IMR-90 (cell line): Measurements from ENCODE around the gene ZBTB48. TPM values are rescaled to one million over a fixed set of nuclear protein-coding genes. Genes with fewer than 3 reads are reported as not detected.

Experiments used
- ATAC-seq: fragments of 200-7000 bp; cut with Tn5 transposase; 2 replicates; pipeline ENCODE4 v1.9.1; 2020; ENCODE audit warnings: low read depth, mild to moderate bottlenecking, moderate library complexity
- BruUV-seq: library from RNA; stranded (reverse); fragments of 400-500 nt; replicated peaks from 2 replicates; lab custom pipeline; 2021; lab: Mats Ljungman, UMichigan
- CTCF ChIA-PET: fragments of 300-600 bp; formaldehyde crosslinking; extraction: SDS; loops from one replicate; lab custom pipeline; 2021; ENCODE audit warnings: antibody characterized with exemption; lab: Yijun Ruan, JAX
- POLR2A ChIA-PET: fragments of 300-600 bp; sonication (Branson Sonifier 250); formaldehyde crosslinking; loops from one replicate; lab custom pipeline; 2022; ENCODE audit warnings: antibody characterized with exemption; ENCODE audit not compliant: unreplicated experiment; lab: Charles Lee
- DNase-seq: peaks from one replicate; pipeline ENCODE4 v3.0.0; 2013
- H2AFZ ChIP-seq: replicated peaks from 2 replicates; pipeline ENCODE3; 2013; ENCODE audit warnings: low read length, mild to moderate bottlenecking; ENCODE audit not compliant: poor library complexity
- H2AK5ac ChIP-seq: 2 replicates; pipeline ENCODE4 v1.6.1; 2013; ENCODE audit warnings: low read depth, low read length, inconsistent platforms
- H2AK9ac ChIP-seq: replicated peaks from 2 replicates; pipeline ENCODE3; 2013; ENCODE audit warnings: mild to moderate bottlenecking, low read depth, low read length, moderate library complexity; ENCODE audit not compliant: poor library complexity
- H2BK120ac ChIP-seq: 2 replicates; pipeline ENCODE4 v1.6.1; 2013; ENCODE audit warnings: low read depth, low read length, inconsistent platforms
- H2BK15ac ChIP-seq: 3 replicates; pipeline ENCODE4 v1.6.1; 2013; ENCODE audit warnings: low read depth, low read length, inconsistent platforms
- H2BK20ac ChIP-seq: 2 replicates; pipeline ENCODE4 v1.6.1; 2013; ENCODE audit warnings: low read depth, mild to moderate bottlenecking, inconsistent platforms, low read length, moderate library complexity
- H2BK5ac ChIP-seq: 2 replicates; pipeline ENCODE4 v1.6.1; 2013; ENCODE audit warnings: mild to moderate bottlenecking, low read depth, low read length, inconsistent platforms; ENCODE audit not compliant: poor library complexity, severe bottlenecking
- H3K14ac ChIP-seq: replicated peaks from 2 replicates; pipeline ENCODE4 v1.6.1; 2013; ENCODE audit warnings: low read depth, low read length, inconsistent platforms
- H3K18ac ChIP-seq: 2 replicates; pipeline ENCODE4 v1.6.1; 2013; ENCODE audit warnings: low read depth, low read length, control low read depth
- H3K23ac ChIP-seq: 2 replicates; pipeline ENCODE4 v1.6.1; 2013; ENCODE audit warnings: low read depth, low read length, inconsistent platforms
- H3K27ac ChIP-seq: 2 replicates; pipeline ENCODE4 v1.5.1; 2013; ENCODE audit warnings: mild to moderate bottlenecking, control low read depth, low read length; ENCODE audit not compliant: insufficient read depth
- H3K27me3 ChIP-seq: 2 replicates; pipeline ENCODE4 v1.6.1; 2013; ENCODE audit warnings: low read length; ENCODE audit not compliant: control insufficient read depth, insufficient read depth
- H3K36me3 ChIP-seq: 2 replicates; pipeline ENCODE4 v1.6.1; 2013; ENCODE audit warnings: low read length, mixed read lengths; ENCODE audit not compliant: control insufficient read depth, insufficient read depth
- H3K4ac ChIP-seq: 2 replicates; pipeline ENCODE4 v1.6.1; 2013; ENCODE audit warnings: low read depth, low read length, inconsistent platforms
- H3K4me1 ChIP-seq: 2 replicates; pipeline ENCODE4 v1.6.1; 2013; ENCODE audit warnings: low read length, mixed read lengths; ENCODE audit not compliant: control insufficient read depth, insufficient read depth
- H3K4me2 ChIP-seq: 2 replicates; pipeline ENCODE4 v1.6.1; 2013; ENCODE audit warnings: low read depth, mild to moderate bottlenecking, control low read depth, low read length, moderate library complexity
- H3K4me3 ChIP-seq: 2 replicates; pipeline ENCODE4 v1.5.1; 2013; ENCODE audit warnings: low read depth, mild to moderate bottlenecking, control low read depth, low read length, moderate library complexity; ENCODE audit not compliant: insufficient read depth
- H3K56ac ChIP-seq: 2 replicates; pipeline ENCODE4 v1.6.1; 2013; ENCODE audit warnings: low read length, inconsistent platforms; ENCODE audit not compliant: insufficient read depth; ENCODE audit errors: extremely low read depth
- H3K79me1 ChIP-seq, 2 experiments: 2 replicates each; pipeline ENCODE4 v1.6.1; 2013; ENCODE audit warnings: low read length in 2 of 2, inconsistent platforms in 1 of 2, low read depth in 1 of 2
- H3K9ac ChIP-seq: 2 replicates; pipeline ENCODE4 v1.6.1; 2013; ENCODE audit warnings: low read depth, low read length, control low read depth
- H3K9me1 ChIP-seq: 2 replicates; pipeline ENCODE4 v1.6.1; 2013; ENCODE audit warnings: low read length, inconsistent platforms; ENCODE audit not compliant: insufficient read depth
- H3K9me3 ChIP-seq: 2 replicates; pipeline ENCODE4 v1.6.1; 2013; ENCODE audit warnings: low read length; ENCODE audit not compliant: control insufficient read depth, insufficient read depth
- H4K20me1 ChIP-seq: 2 replicates; pipeline ENCODE4 v1.6.1; 2013; ENCODE audit warnings: low read length, inconsistent platforms; ENCODE audit not compliant: insufficient read depth
- H4K5ac ChIP-seq: 2 replicates; pipeline ENCODE4 v1.6.1; 2013; ENCODE audit warnings: mild to moderate bottlenecking, low read depth, low read length, control low read depth
- H4K8ac ChIP-seq, 2 experiments: 2 replicates each; pipeline ENCODE4 v1.6.1; 2013; ENCODE audit warnings: low read depth in 2 of 2, low read length in 2 of 2, control low read depth in 1 of 2, inconsistent platforms in 1 of 2
- H4K91ac ChIP-seq: 2 replicates; pipeline ENCODE4 v1.6.1; 2013; ENCODE audit warnings: low read depth, low read length, inconsistent platforms; ENCODE audit not compliant: insufficient read depth
- BHLHE40 ChIP-seq: fragments of 150-350 bp; IDR thresholded peaks from 2 replicates; pipeline ENCODE4 v1.6.1; 2016; ENCODE audit warnings: mild to moderate bottlenecking, low read depth, low read length
- CEBPB ChIP-seq: IDR thresholded peaks from 2 replicates; pipeline ENCODE4 v1.6.1; 2012; ENCODE audit warnings: low read depth, low read length, improper control_type of control experiment
- CHD1 ChIP-seq: IDR thresholded peaks from 2 replicates; pipeline ENCODE4 v1.6.1; 2012; ENCODE audit warnings: low read depth, low read length, improper control_type of control experiment
- FOS ChIP-seq: fragments of 150-350 bp; IDR thresholded peaks from 2 replicates; pipeline ENCODE4 v1.6.1; 2016; ENCODE audit warnings: low read depth, low read length
- MAFK ChIP-seq: IDR thresholded peaks from 2 replicates; pipeline ENCODE4 v1.6.1; 2012; ENCODE audit warnings: low read depth, low read length, improper control_type of control experiment
- MAZ ChIP-seq: IDR thresholded peaks from 2 replicates; pipeline ENCODE4 v1.6.1; 2012; ENCODE audit warnings: low read depth, mild to moderate bottlenecking, low read length, improper control_type of control experiment, moderate library complexity, borderline replicate concordance
- MXI1 ChIP-seq: IDR thresholded peaks from 2 replicates; pipeline ENCODE4 v1.6.1; 2012; ENCODE audit warnings: low read depth, mild to moderate bottlenecking, low read length, moderate library complexity, borderline replicate concordance
- NFE2L2 ChIP-seq: fragments of 150-350 bp; IDR thresholded peaks from 2 replicates; pipeline ENCODE4 v1.6.1; 2016; ENCODE audit warnings: low read depth, mild to moderate bottlenecking, low read length
- POLR2A ChIP-seq: IDR thresholded peaks from 2 replicates; pipeline ENCODE4 v1.6.1; 2012; ENCODE audit warnings: mild to moderate bottlenecking, low read depth, low read length
- RAD21 ChIP-seq: IDR thresholded peaks from 2 replicates; pipeline ENCODE4 v1.6.1; 2012; ENCODE audit warnings: low read length, improper control_type of control experiment
- RCOR1 ChIP-seq: IDR thresholded peaks from 2 replicates; pipeline ENCODE4 v1.6.1; 2012; ENCODE audit warnings: mild to moderate bottlenecking, low read length, improper control_type of control experiment; ENCODE audit not compliant: insufficient replicate concordance
- RFX5 ChIP-seq: IDR thresholded peaks from 2 replicates; pipeline ENCODE4 v1.8.0; 2012; ENCODE audit warnings: low read depth, mild to moderate bottlenecking, low read length, moderate library complexity
- SMC3 ChIP-seq: fragments of 150-350 bp; IDR thresholded peaks from 2 replicates; pipeline ENCODE4 v1.6.1; 2016; ENCODE audit warnings: low read depth, mild to moderate bottlenecking, antibody characterized with exemption, low read length, moderate library complexity
- WGBS, 2 experiments: methylation state at CpG; one replicate each; pipeline versions ENCODE4 v1.1.5 to v1.1.7; 2013; ENCODE audit warnings: missing lambda C conversion rate in 2 of 2; ENCODE audit not compliant: insufficient read length in 1 of 2; ENCODE audit errors: extremely low coverage in 2 of 2; 5-methylcytosine and 5-hydroxymethylcytosine counted together
- dilution Hi-C: fragments of 300-500 bp; cut with HindIII; formaldehyde crosslinking; loops from one replicate; pipeline ENCODE4 v1.14.3; 2018; ENCODE audit warnings: low sequenced_read_pairs; ENCODE audit not compliant: unreplicated experiment
- in situ Hi-C: fragments of 300-500 bp; cut with MboI; formaldehyde crosslinking; loops from 3 replicates; pipeline ENCODE4 v1.14.3; 2019; ENCODE audit warnings: low sequenced_read_pairs, inconsistent platforms, mixed read lengths
- intact Hi-C: fragments of 100-400 bp; cut with micrococcal nuclease; formaldehyde crosslinking; loops from 2 replicates; pipeline ENCODE4 v1.10.0; 2022
- polyA plus RNA-seq, 3 experiments: library from polyadenylated mRNA; depleted of rRNA; stranded (reverse); fragments of >200 nt; gene quantifications; 2 replicates each; pipeline ENCODE4 v1.2.3, GENCODE V29; 2012; ENCODE audit warnings: low replicate concordance in 1 of 3
- total RNA-seq: library from RNA; depleted of rRNA; stranded (reverse); fragments of >200 nt; gene quantifications from 2 replicates; pipeline ENCODE4 v1.2.3, GENCODE V29; 2012
- TF ChIP-seq, protein P1 (sequence below): fragments of 150-350 bp; IDR thresholded peaks from 2 replicates; pipeline ENCODE4 v1.6.1; 2017; ENCODE audit warnings: mild to moderate bottlenecking, antibody characterized with exemption, low read length, low read depth
- TF ChIP-seq, protein P2 (sequence below): conservative IDR thresholded peaks from 2 replicates; pipeline ENCODE4 v1.5.1; 2012; ENCODE audit warnings: mild to moderate bottlenecking, low read depth, low read length, improper control_type of control experiment
- TF ChIP-seq, protein P3 (sequence below): fragments of 150-350 bp; IDR thresholded peaks from 2 replicates; pipeline ENCODE4 v1.6.1; 2016; ENCODE audit warnings: low read depth, mild to moderate bottlenecking, low read length, moderate library complexity, borderline replicate concordance

ZBTB48 gene
- total and polyA plus RNA-seq, 2 of the 4 experiments (the other 2 are of a cell fraction) = 9.3 to 17.5 TPM

DNA sequence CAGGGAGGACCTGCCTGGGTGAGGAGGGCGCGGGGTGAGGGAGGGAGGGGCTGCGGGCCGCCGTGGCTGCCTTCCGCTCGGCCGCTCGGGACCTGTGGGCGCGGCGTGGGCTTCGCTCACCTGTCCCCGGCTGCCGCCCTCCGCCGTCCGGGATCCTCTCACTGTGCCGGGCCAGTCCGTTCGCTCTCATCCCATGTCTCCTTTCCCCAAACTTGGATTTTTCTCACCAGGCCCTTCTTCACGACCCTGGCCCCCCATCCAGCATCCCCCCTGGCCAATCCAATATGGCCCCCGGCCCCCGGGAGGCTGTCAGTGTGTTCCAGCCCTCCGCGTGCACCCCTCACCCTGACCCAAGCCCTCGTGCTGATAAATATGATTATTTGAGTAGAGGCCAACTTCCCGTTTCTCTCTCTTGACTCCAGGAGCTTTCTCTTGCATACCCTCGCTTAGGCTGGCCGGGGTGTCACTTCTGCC, 362 bp downstream of the ZBTB48 start:
- Histone ChIP-seq H3K14ac (0 out of 2 replicates have a peak overlapping the region, but pooled peaks have one; percentile 59), H3K56ac (no peak overlapping the region), H3K4ac (peak overlapping the region; percentile 44; the same call in 1 of the 2 replicates), H3K36me3 (0 out of 2 replicates have a peak, but pooled peaks cover 3% of the 10 kb centered on the region), H3K23ac (peak overlapping the region; percentile 75; the same call in 1 of the 2 replicates), H2BK5ac (peak overlapping the region; percentile 64), H4K20me1 (peaks cover 10% of the 10 kb centered on the region), H4K8ac (peak overlapping the region in 1 of 2 experiments; percentile 74; a peak in 3 of 4 replicates), H3K4me1 (peaks cover 11% of the 10 kb centered on the region), H3K9me3 (no peaks in the 10 kb centered on the region), H2AK9ac (peak overlapping the region; percentile 94), H2AK5ac (no peak overlapping the region), H3K4me3 (peak overlapping the region; percentile 71), H3K27ac (peak overlapping the region; percentile 60; the same call in 1 of the 2 replicates), H4K5ac (no peak overlapping the region; the same call in 1 of the 2 replicates), H4K91ac (no peak overlapping the region), H2BK20ac (no peak overlapping the region), H2BK15ac (no peak overlapping the region), H3K79me1 (peaks cover 15 to 40% of the 10 kb centered on the region in 2 experiments), H3K9ac (peak overlapping the region; percentile 56), H3K9me1 (peaks cover 17% of the 10 kb centered on the region), H3K27me3 (no peaks in the 10 kb centered on the region), H3K18ac (no peak overlapping the region), H3K4me2 (peak overlapping the region; percentile 99), H2AFZ (peak overlapping the region; percentile 89), H2BK120ac (no peak overlapping the region)
- WGBS, 2 experiments = 0% methylated on average over 19 of the region's 30 CpGs; no CpG with 5 or more reads in 1 of the 2 experiments
- CTCF ChIA-PET = no interaction called here
- in situ Hi-C loops (no loop called here), dilution Hi-C loops (no loop called here), intact Hi-C loops (no loop called here)
- TF ChIP-seq CEBPB (no peak), RAD21 (no peak), MAFK (no peak), POLR2A (no peak; the same call in 1 of the 2 replicates), MXI1 (no peak), CHD1 (no peak), MAZ (no peak), RCOR1 (no peak), SMC3 (no peak), RFX5 (no peak), NFE2L2 (no peak), BHLHE40 (no peak), FOS (no peak)
- TF ChIP-seq, protein P1, sequence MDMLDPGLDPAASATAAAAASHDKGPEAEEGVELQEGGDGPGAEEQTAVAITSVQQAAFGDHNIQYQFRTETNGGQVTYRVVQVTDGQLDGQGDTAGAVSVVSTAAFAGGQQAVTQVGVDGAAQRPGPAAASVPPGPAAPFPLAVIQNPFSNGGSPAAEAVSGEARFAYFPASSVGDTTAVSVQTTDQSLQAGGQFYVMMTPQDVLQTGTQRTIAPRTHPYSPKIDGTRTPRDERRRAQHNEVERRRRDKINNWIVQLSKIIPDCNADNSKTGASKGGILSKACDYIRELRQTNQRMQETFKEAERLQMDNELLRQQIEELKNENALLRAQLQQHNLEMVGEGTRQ = no peak
- TF ChIP-seq, protein P2, sequence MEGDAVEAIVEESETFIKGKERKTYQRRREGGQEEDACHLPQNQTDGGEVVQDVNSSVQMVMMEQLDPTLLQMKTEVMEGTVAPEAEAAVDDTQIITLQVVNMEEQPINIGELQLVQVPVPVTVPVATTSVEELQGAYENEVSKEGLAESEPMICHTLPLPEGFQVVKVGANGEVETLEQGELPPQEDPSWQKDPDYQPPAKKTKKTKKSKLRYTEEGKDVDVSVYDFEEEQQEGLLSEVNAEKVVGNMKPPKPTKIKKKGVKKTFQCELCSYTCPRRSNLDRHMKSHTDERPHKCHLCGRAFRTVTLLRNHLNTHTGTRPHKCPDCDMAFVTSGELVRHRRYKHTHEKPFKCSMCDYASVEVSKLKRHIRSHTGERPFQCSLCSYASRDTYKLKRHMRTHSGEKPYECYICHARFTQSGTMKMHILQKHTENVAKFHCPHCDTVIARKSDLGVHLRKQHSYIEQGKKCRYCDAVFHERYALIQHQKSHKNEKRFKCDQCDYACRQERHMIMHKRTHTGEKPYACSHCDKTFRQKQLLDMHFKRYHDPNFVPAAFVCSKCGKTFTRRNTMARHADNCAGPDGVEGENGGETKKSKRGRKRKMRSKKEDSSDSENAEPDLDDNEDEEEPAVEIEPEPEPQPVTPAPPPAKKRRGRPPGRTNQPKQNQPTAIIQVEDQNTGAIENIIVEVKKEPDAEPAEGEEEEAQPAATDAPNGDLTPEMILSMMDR = no peak
- TF ChIP-seq, protein P3, sequence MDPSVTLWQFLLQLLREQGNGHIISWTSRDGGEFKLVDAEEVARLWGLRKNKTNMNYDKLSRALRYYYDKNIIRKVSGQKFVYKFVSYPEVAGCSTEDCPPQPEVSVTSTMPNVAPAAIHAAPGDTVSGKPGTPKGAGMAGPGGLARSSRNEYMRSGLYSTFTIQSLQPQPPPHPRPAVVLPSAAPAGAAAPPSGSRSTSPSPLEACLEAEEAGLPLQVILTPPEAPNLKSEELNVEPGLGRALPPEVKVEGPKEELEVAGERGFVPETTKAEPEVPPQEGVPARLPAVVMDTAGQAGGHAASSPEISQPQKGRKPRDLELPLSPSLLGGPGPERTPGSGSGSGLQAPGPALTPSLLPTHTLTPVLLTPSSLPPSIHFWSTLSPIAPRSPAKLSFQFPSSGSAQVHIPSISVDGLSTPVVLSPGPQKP = no peak
- BruUV-seq = TSS peak; percentile 30
- DNase-seq (no peak), ATAC-seq (peak; percentile 38)
- POLR2A ChIA-PET = no interaction called here
